Measurements from ENCODE around the gene OSCP1. TPM values are rescaled to one million over a fixed set of nuclear protein-coding genes. Genes with fewer than 3 reads are reported as not detected.

The OSCP1 gene
- total RNA-seq, 1 experiment from 2014 or later = 5.7 TPM

DNA sequence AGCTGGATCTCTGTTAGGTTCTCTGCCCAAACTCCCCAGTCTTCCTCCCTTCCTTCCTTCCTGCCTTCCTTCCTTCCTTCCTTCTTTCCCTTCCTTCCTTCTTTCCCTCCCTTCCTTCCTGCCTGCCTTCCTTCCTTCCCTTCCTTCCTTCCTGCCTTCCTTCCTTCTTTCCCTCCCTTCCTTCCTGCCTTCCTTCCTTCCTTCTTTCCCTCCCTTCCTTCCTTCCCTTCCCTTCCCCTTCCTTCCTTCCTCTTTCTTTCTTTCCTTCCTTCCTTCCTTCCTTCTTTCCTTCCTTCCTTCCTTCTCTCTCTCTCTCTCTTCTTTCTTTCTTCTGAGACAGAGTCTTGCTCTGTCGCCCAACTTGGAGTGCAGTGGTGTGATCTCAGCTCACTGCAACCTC, 43.8 kb downstream of the OSCP1 start:
- POLR2A ChIA-PET (ENCODE audit: low non-redundant PET) = interaction anchor here (0.7 kb wide), 1 partner anchor 29 kb away, joined by 3 read pairs; no protein-coding TSS in a partner anchor

DNA sequence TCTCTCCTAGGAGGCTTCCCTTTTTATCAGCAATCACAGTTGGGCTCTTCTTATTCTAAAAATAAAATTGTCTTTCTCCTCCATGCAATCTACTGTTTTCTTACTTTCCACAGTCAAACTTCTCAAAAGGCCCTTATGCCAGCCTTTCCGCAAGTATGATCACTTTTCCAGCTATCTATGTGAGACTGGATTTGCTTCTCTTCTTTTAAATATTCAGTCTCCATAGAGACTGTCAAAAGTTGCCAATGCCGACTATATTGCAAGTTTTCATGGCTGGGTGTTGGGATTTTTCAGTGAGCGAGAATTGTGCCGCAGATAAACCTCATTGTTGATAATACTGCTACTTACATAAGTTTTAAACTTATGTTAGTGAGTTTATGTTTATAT, 47.8 kb downstream of the OSCP1 start:
- Histone ChIP-seq H3K27me3 (replicated peaks; ENCODE audit: insufficient read depth, low read depth, low read length, poor library complexity) (no peaks in the 10 kb centered on the region), H3K27ac (ENCODE audit: low read depth, low read length, poor library complexity, severe bottlenecking) (no peak overlapping the region), H3K4me3 (ENCODE audit: low read depth, low read length, poor library complexity, severe bottlenecking) (no peak overlapping the region), H3K36me3 (ENCODE audit: insufficient read depth, low read length, poor library complexity, severe bottlenecking) (no peaks in the 10 kb centered on the region), H3K9me3 (ENCODE audit: low read depth, low read length, poor library complexity, severe bottlenecking) (no peaks in the 10 kb centered on the region), H3K4me1 (ENCODE audit: insufficient read depth, low read length, poor library complexity, severe bottlenecking) (peaks cover 3% of the 10 kb centered on the region)
- no TSS peak for BruUV-seq (replicated peaks)
- no peak for DNase-seq (ENCODE audit: low spot score)
- POLR2A ChIA-PET (ENCODE audit: low non-redundant PET) = no interaction called here
- TF ChIP-seq CTCF (conservative IDR thresholded peaks at IDR 0.05; ENCODE audit: low read depth, low read length) = no peak
- TF ChIP-seq EZH2 (IDR thresholded peaks at IDR 0.05; ENCODE audit: borderline replicate concordance, low read depth, low read length, poor library complexity, severe bottlenecking) = no peak
- CTCF ChIA-PET = no interaction called here
- intact Hi-C loops (cut with micrococcal nuclease; ENCODE audit: unreplicated experiment) = no loop called here

More for the DNA sequence above, 43.8 kb downstream of the OSCP1 start:
- no peak overlapping the region for H3K4me3 ChIP-seq (ENCODE audit: low read depth, low read length, poor library complexity, severe bottlenecking)
- no peaks in the 10 kb centered on the region for H3K9me3 ChIP-seq (ENCODE audit: low read depth, low read length, poor library complexity, severe bottlenecking)
- no peaks in the 10 kb centered on the region for H3K36me3 ChIP-seq (ENCODE audit: insufficient read depth, low read length, poor library complexity, severe bottlenecking)
- TF ChIP-seq CTCF (conservative IDR thresholded peaks at IDR 0.05; ENCODE audit: low read depth, low read length) (no peak), EZH2 (IDR thresholded peaks at IDR 0.05; ENCODE audit: borderline replicate concordance, low read depth, low read length, poor library complexity, severe bottlenecking) (no peak)
- no peak for DNase-seq (ENCODE audit: low spot score)
- no peaks in the 10 kb centered on the region for H3K27me3 ChIP-seq (replicated peaks; ENCODE audit: insufficient read depth, low read depth, low read length, poor library complexity)
- no TSS peak for BruUV-seq (replicated peaks)
- no peak overlapping the region for H3K27ac ChIP-seq (ENCODE audit: low read depth, low read length, poor library complexity, severe bottlenecking)
- intact Hi-C loops (cut with micrococcal nuclease; ENCODE audit: unreplicated experiment) = no loop called here
- no peaks in the 10 kb centered on the region for H3K4me1 ChIP-seq (ENCODE audit: insufficient read depth, low read length, poor library complexity, severe bottlenecking)
- CTCF ChIA-PET = no interaction called here

DNA sequence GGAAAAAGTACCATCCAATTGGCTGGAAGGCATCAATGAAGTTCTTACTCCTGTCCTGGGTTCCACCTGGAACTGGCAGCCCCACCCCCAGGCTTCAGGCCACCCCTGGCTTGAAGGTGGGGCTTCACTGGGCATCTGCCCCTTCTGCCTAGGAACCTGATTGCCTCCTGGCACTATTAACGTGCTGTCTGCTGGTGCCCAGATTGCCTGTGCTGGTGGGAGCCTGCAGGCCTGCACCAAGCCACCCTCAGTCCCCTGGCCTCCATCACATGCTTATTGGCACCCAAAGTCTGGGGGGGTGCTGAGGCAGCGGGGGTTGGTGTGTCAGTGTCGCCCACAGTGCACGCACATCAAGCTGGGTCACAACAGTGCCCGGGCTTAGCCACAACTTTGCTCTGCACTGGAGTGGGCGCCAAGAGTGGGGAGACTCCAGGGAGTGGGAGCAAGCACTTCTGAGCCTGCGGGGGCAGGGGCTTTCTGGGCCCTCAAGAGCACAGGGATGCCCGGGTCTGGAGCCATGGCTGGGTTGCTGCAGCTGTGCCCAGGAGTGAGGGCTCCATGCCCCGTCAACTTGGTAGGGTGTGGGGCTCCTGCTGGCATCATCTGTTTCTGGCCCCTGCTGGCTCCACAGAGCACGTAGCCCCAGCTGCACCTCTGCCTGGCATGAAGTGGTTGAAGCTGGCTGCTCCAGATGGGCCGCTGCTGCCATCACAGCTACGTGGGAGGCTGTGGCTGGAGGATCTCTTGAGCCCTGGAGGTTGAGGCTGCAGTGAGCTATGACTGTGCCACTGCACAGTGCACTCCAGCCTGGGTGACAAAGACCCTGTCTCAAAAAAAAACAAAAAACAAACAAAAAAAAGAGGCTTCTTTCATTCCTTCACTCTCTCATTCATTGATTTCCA, 48.4 kb downstream of the OSCP1 start:
- H3K27me3 ChIP-seq (replicated peaks; ENCODE audit: insufficient read depth, low read depth, low read length, poor library complexity) = no peaks in the 10 kb centered on the region
- H3K36me3 ChIP-seq (ENCODE audit: insufficient read depth, low read length, poor library complexity, severe bottlenecking) = no peaks in the 10 kb centered on the region
- ChIA-PET CTCF (no interaction called here), POLR2A (ENCODE audit: low non-redundant PET) (no interaction called here)
- no peaks in the 10 kb centered on the region for H3K9me3 ChIP-seq (ENCODE audit: low read depth, low read length, poor library complexity, severe bottlenecking)
- peak overlapping the region; percentile 22 for H3K27ac ChIP-seq (ENCODE audit: low read depth, low read length, poor library complexity, severe bottlenecking)
- TF ChIP-seq CTCF (conservative IDR thresholded peaks at IDR 0.05; ENCODE audit: low read depth, low read length) (no peak), EZH2 (IDR thresholded peaks at IDR 0.05; ENCODE audit: borderline replicate concordance, low read depth, low read length, poor library complexity, severe bottlenecking) (no peak)
- H3K4me3 ChIP-seq (ENCODE audit: low read depth, low read length, poor library complexity, severe bottlenecking) = no peak overlapping the region
- no TSS peak for BruUV-seq (replicated peaks)
- no peak for DNase-seq (ENCODE audit: low spot score)
- intact Hi-C loops (cut with micrococcal nuclease; ENCODE audit: unreplicated experiment) = no loop called here
- peaks cover 3% of the 10 kb centered on the region for H3K4me1 ChIP-seq (ENCODE audit: insufficient read depth, low read length, poor library complexity, severe bottlenecking)
